Stimulated activated CD4-positive, alpha-beta T cell treated with anti-CD3 and anti-CD28 coated beads, Interleukin-2, amount 100 ng/mL, for 48 hours (primary cell): ENCODE data around the gene MAMDC2.
"Not testable (repeated sequence)": the region's sequence is repeated elsewhere in the genome, so short reads cannot be mapped to it uniquely, and the experiment has no call there.

Source experiments
- DNase-seq, 2 donors: peaks; one replicate each; pipeline ENCODE4 v3.0.0-alpha.2; 2020

MAMDC2 gene

GRCh38 chr9:70217029-70217428 lies 173.4 kb downstream of the MAMDC2 start:
- no peak for DNase-seq

- no peak for DNase-seq
Observed at GRCh38 chr9:70218767-70219166, 175.1 kb downstream of the MAMDC2 start.

- no peak for DNase-seq
Observed at GRCh38 chr9:70220216-70220615, 176.6 kb downstream of the MAMDC2 start.

DNA sequence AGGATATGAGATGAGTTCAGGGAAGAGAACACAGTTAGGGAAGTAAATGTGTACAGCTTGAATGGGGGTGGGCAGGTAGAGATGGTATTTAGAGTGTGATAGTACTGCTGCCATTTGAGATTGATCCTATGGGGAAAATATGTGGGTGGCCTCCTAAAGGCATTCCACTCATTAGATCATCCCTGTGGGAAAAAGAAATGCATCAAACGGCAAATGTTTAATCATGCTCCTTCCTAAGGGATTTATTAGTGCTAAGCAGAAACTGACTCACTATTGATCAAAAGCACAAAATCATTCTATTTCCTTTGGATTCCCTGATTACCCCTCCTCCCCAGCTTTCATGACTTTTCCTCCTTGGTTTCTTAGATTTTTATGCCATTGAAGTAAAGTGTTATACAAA lies 178.7 kb downstream of the MAMDC2 start:
- no peak for DNase-seq

DNA sequence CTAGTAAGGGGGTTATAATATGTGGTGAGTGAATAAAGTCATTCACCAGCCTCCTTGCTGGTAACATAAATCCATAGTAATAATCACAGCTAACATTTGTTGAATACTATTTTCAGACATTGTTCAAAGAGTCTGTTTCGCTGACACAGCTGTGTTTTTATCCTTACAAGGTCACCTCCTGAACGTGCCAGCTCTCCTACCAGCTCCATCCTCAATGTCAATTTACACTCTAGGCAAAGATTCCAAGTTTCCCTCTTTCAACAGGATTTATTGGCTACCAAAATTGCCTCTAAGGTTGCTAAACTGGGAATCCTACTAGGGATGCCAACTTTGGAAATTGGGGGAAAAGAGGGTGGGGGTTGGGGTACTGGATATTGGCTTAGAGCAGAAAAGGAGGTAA lies 184.5 kb downstream of the MAMDC2 start:
- DNase-seq: no peak

DNA sequence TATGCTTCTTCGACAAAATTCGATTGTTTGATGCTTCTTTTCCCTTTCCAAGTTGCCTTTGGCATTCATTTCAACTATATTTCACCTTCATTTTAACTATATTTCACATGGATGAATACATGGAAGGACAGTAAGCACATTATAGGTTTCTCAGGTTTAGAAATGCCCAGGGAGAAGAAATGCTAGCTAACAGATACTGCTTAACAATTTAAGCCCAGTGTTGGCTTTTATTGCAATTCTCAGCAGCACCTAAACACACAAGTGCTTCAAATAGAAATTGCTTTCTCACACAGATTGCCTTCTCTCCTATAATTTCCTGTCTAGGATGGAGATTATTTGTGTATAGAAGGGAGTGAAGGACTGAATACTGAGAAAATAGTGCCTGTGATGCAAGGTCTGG lies 185.0 kb downstream of the MAMDC2 start:
- DNase-seq: no peak

DNA sequence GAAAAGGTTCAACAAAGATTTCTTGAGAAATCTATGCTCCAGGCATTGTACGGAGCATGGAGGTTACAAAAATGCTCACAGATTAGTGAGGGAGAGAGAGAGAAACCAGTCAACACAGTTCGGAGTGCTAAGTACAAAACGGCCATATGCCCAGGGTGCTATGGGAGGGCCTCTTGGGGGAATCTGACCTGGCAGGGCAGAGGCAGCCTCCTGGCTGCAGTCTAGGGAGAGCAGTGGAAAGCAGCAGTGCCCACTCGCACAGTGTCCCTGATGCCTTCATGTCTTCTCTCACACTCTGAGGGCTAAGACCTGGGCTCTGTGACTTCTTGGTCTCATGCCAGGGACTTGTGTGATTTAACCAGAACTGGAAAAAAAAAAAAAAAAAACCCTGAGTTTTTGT lies 185.4 kb downstream of the MAMDC2 start:
- DNase-seq: no peak

DNA sequence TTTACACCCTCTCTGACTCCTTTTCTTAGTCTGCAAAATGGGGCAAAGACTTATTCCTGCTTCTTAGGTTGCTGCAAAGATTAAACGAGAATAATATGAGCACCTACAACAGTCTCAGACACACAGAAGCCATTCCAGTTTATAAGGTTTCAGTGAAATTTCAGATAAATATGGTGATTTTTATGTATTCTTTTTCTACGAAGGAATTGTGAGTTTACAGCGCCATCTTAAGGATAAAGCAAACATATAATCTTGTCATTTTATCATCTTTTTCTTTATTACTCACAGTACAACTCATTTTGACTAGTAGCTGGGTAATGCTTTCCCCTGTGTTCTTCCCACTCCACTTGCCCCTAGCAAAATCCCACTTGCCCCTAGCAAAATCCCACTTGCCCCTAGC lies 185.9 kb downstream of the MAMDC2 start:
- no peak for DNase-seq

- DNase-seq: no peak
Observed at GRCh38 chr9:70232476-70232875, 188.8 kb downstream of the MAMDC2 start.

DNA sequence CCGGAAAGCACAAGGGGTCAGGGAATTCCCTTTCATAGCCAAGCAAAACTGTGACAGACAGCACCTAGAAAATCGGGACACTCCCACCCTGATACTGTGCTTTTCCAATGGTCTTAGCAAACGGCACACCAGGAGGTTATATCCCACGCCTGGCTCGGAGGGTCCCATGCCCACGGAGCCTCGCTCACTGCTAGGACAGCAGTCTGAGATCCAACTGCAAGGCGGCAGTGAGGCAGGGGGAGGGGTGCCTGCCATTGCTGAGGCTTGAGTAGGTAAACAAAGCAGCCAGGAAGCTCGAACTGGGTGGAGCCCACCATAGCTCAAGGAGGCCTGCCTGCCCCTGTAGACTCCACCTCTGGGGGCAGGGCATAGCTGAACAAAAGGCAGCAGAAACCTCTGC lies 190.6 kb downstream of the MAMDC2 start:
- not testable (repeated sequence) for DNase-seq

DNA sequence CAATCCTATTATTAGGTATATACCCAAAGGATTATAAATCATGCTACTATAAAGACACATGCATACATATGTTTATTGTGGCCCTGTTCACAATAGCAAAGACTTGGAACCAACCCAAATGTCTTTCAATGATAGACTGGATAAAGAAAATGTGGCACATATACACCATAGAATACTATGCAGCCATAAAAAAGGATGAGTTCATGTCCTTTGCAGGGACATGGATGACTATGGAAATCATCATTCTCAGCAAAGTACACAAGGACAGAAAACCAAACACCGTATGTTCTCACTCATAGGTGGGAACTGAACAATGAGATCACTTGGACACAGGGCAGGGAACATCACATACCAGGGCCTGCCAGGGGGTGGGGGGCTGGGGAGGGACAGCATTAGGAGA lies 202.3 kb downstream of the MAMDC2 start:
- not testable (repeated sequence) for DNase-seq

GRCh38 chr9:70250221-70250620 lies 206.6 kb downstream of the MAMDC2 start:
- no peak for DNase-seq

DNA sequence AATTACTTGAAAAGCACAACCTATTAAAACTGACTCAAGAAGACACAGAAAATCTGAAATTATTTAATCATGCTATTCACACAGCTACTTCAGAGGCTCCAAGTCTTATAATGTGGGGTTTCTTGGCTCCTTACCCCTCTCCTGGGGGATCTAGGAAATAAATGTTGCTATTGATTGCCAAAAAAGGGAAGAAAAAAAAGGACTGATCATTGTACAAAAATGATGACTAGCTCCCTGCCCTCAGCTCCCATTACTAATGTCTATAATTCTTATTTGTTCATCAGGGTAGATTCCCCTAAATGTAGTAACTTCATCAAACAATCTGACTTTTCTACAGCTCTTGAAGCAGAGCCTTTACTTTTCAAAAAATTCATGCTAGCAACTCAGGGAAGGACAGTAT lies 211.8 kb downstream of the MAMDC2 start:
- no peak for DNase-seq

DNA sequence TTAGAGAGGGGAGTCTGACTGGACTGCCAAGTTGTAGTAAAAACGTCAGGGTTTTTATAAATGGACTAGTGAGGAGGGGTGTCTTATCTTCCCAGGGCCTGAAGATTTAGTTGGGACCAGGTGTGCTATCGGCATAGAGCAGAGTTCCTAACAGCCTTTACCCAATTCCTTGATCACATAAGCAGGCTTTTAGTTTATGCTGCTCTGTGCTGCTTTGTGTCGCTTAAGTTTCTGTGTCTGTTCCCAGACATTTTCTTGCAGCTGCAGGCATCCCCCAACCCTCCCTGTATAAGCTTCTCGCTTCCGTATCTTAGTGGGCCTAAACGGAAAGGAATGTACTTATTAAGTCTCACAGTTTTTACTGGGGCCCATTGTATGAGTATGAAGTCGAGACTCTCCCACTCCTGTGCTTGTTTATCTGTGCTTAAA lies 212.5 kb downstream of the MAMDC2 start:
- DNase-seq: no peak

DNA sequence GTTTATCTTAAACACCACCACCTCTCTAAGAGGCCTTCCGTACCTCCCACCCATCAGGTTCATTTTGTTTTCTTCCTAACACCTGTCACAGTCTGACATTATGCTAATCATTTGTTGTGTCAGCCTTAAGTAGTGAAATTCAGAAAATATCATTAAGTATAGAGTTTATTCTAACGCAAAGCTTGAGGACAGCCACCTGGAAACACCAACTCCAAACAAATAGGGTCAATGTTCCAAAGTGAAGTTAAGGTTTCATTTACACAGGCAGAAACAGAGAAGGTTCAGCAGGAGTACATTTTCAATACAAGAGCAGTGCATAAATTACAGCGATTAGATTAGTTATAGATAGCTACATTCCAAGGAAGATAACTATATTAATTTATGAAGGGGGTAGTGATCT lies 213.9 kb downstream of the MAMDC2 start:
- DNase-seq: no peak

- peak in 1 of 2 donors; percentile 19 for DNase-seq
Observed at GRCh38 chr9:70257991-70258691, 214.5 kb downstream of the MAMDC2 start.

DNA sequence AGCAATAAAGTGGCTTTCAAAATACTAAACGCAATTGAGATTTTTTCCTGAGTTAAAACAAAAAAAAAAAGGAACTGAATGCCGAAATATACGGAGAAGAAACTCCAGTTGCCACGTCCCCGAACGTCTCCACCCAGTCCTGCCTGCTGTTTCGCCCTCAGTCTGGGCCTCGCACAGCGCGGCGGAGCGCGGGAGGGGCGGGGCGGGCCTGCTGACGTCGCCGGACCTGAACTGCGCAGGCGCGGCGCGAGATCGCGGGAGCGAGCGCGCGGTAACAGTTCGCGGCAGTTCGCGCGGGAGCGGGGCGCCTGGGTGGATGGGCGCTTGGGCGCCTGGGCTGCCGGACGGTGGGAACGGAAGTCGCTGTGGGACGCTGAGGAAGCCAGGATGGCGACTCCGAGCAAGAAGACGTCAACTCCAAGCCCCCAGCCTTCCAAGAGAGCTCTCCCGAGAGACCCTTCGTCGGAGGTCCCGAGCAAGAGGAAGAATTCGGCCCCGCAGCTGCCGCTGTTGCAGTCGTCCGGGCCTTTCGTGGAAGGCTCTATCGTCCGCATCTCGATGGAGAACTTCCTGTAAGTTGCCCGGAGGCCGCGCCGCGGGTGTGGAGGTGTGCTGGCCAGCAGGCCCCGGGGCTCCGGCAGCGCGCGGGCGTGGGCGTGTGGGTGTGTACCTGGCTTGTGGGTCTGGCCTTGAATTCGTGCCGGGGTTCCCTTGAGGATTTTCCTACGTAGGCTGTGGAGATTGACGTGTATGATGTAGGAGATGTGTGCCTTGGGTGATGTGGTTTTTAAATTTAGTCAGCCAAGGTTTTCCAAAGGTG lies 215.3 kb downstream of the MAMDC2 start, which contains the start of gene SMC5:
Gene SMC5 (plus strand): TSS at position 287 of the 820 bp plus-strand sequence. CDS start 101 bp downstream, at position 388.
- peak; percentile 85 to 88 for DNase-seq

DNA sequence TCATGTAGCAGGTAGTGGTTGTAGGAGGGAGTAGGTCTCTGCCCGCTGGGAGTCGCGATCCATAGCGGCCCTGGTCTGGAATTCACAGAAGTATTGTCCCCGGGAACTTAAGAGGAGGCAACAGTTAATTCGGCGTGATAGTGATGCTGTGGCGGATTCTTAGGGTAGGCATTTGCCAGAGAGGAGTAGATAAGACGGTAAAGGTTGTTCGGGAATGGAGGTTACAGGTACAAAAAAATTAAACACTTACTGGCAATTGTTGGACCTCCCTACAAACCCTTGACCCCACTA lies 215.8 kb downstream of the MAMDC2 start:
- DNase-seq: no peak

DNA sequence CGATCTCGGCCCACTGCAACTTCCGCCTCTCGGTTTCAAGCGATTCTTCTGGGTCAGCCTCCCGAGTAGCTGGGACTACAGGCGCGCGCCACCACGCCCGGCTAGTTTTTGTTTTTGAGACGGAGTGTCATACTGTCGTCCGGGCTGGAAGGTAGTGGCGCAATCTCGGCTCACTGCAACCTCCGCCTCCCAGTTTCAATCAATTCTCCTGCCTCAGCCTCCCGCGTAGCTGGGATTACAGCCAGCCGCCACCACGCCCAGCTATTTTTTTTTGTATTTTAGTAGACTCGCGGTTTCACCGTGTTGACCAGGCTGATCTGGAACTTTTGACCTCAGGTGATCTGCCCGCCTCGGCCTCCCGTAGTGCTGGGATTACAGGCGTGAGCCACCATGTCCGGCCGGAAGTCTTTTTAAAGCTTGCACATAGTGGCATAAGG lies 216.4 kb downstream of the MAMDC2 start:
- no peak for DNase-seq

GRCh38 chr9:70260606-70261005 lies 217.0 kb downstream of the MAMDC2 start:
- no peak for DNase-seq

GRCh38 chr9:70261131-70261870 lies 217.7 kb downstream of the MAMDC2 start:
- DNase-seq: no peak

- no peak for DNase-seq
Observed at GRCh38 chr9:70262366-70262765, 218.7 kb downstream of the MAMDC2 start.

DNA sequence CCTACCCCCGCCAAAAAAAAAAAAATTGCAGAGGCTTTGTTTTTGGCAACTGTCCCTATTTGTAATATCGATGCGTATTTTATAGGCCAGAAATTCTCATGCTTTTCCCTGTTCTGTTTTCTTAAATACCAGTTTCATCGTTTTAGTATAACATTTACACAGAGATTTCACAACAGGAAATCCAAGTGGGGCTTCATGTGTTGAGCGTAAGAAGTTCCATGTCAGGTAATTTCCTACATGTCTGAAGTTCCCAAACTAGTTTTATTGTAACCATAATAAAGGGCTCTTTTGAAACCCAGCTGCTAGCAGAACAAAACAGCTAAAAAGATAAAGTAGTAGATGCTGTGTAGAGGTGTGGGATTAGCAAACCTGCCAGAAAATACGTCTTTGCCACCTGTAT lies 219.3 kb downstream of the MAMDC2 start:
- no peak for DNase-seq

- no peak for DNase-seq
Observed at GRCh38 chr9:70263421-70263820, 219.8 kb downstream of the MAMDC2 start.
